ENCODE results near the gene CYB5D1. TPM values are rescaled to one million over a fixed set of nuclear protein-coding genes. Genes with fewer than 3 reads are reported as not detected.

The CYB5D1 gene
- total and polyA plus RNA-seq, 2 of the 8 experiments (the other 6 are each of a cell fraction or from before 2014, with no cell fraction given) = 11.0 to 18.0 TPM

GRCh38 chr17:7889166-7889955, 31.6 kb downstream of the CYB5D1 start:
- no peak overlapping the region for H2BK12ac ChIP-seq (ENCODE audit: low read depth, low read length)
- no peak overlapping the region for H2AK5ac ChIP-seq (ENCODE audit: low read depth, low read length)
- H2BK20ac ChIP-seq (ENCODE audit: low read length) = no peak overlapping the region
- H3K79me1 ChIP-seq (ENCODE audit: low read depth, low read length) = no peaks in the 10 kb centered on the region
- no peak overlapping the region for H3K27ac ChIP-seq (ENCODE audit: low read depth, low read length)
- H3K23ac ChIP-seq (ENCODE audit: insufficient read length) = no peak overlapping the region
- no peak overlapping the region for H2BK15ac ChIP-seq (ENCODE audit: low read length)
- H3K14ac ChIP-seq (ENCODE audit: insufficient read length) = no peak overlapping the region
- POLR2A ChIA-PET (ENCODE audit: partially characterized antibody) = interaction anchor here (1.0 kb wide), 1 partner anchor 32 kb away, joined by 3 read pairs; no protein-coding TSS in a partner anchor
- H3K18ac ChIP-seq (ENCODE audit: extremely low read depth, low read length) = no peak overlapping the region
- H2BK5ac ChIP-seq (ENCODE audit: low read depth, low read length) = no peak overlapping the region
- H3K4me2 ChIP-seq (ENCODE audit: insufficient read depth in 1 of 2, low read depth in 2 of 2, low read length in 2 of 2) = peak overlapping the region in 1 of 2 experiments; percentile 82; a peak in 2 of 4 replicates
- DNase-seq (ENCODE audit: low read depth in 1 of 2, low spot score in 2 of 2) = no peak
- no peaks in the 10 kb centered on the region for H3K79me2 ChIP-seq (ENCODE audit: control insufficient read depth in 1 of 2, insufficient read depth in 2 of 2, low read length in 2 of 2)
- WGBS, 2 experiments (ENCODE audit: extremely low coverage in 1 of 2, insufficient coverage in 1 of 2, insufficient read length in 1 of 2, insufficient replicate concordance in 2 of 2, low coverage in 1 of 2, low lambda C conversion rate in 2 of 2, missing lambda C conversion rate in 1 of 2) = 84% methylated on average over 11 of the region's 11 CpGs; no CpG with 5 or more reads in 1 of the 2 experiments
- H4K20me1 ChIP-seq (replicated peaks in 1 of 2; ENCODE audit: control insufficient read depth in 1 of 2, insufficient read depth in 2 of 2, low read length in 2 of 2) = no peaks in the 10 kb centered on the region
- H3K4me3 ChIP-seq (ENCODE audit: extremely low read depth in 1 of 4, insufficient read depth in 2 of 4, low read depth in 3 of 4, low read length in 4 of 4) = no peak overlapping the region
- H4K91ac ChIP-seq (replicated peaks; ENCODE audit: insufficient read length, low read length) = no peak overlapping the region
- no peak for FAIRE-seq
- H3K4me1 ChIP-seq (replicated peaks in 1 of 4; ENCODE audit: control insufficient read depth in 3 of 4, insufficient read depth in 4 of 4, low read length in 3 of 4) = peaks cover 9 to 30% (median 17%) of the 10 kb centered on the region in 4 experiments
- H2AFZ ChIP-seq (ENCODE audit: low read length) = no peak overlapping the region
- no peaks in the 10 kb centered on the region; a peak in 1 of 4 replicates for H3K9me3 ChIP-seq (ENCODE audit: insufficient read depth in 2 of 2, low read depth in 1 of 2, low read length in 1 of 2)
- CTCF ChIA-PET (ENCODE audit: partially characterized antibody) = interaction anchor here (0.8 to 1.1 kb wide), 3 partner anchors 11 to 24 kb away, joined by 3 to 5 read pairs (median 3); no protein-coding TSS in a partner anchor
- H4K8ac ChIP-seq (ENCODE audit: extremely low read depth, insufficient read depth, low read length) = no peak overlapping the region
- H3K4ac ChIP-seq (replicated peaks; ENCODE audit: insufficient read length, low read depth, low read length) = no peak overlapping the region
- no peak overlapping the region for H4K5ac ChIP-seq (ENCODE audit: insufficient read length, low read depth, low read length)
- H3K36me3 ChIP-seq (ENCODE audit: control insufficient read depth in 2 of 4, insufficient read depth in 4 of 4, low read length in 3 of 4) = peaks cover 0 to 9% (median 2%) of the 10 kb centered on the region in 4 experiments; a peak in 2 of 8 replicates
- peaks cover 0 to 10% (median 3%) of the 10 kb centered on the region in 4 experiments; a peak in 3 of 7 replicates for H3K27me3 ChIP-seq (replicated peaks in 1 of 4; ENCODE audit: control insufficient read depth in 3 of 4, extremely low read depth in 1 of 4, insufficient read depth in 3 of 4, low read length in 3 of 4)
- H2BK120ac ChIP-seq (replicated peaks; ENCODE audit: low read depth, low read length) = no peak overlapping the region
- H3K56ac ChIP-seq (replicated peaks; ENCODE audit: insufficient read length, low read depth, low read length) = no peak overlapping the region
- no peak overlapping the region for H3K9ac ChIP-seq (replicated peaks in 1 of 4; ENCODE audit: extremely low read depth in 1 of 4, low read depth in 3 of 4, low read length in 3 of 4)
- H3K23me2 ChIP-seq (ENCODE audit: low read depth, low read length) = peaks cover 21% of the 10 kb centered on the region
- peak in 2 of 3 experiments; percentile 15 to 40; a peak in 2 of 4 replicates for TF ChIP-seq CTCF (IDR thresholded peaks at IDR 0.05; ENCODE audit: control extremely low read depth in 1 of 3, insufficient read depth in 1 of 3, low read depth in 1 of 3, low read length in 3 of 3)
- TF ChIP-seq KDM1A (IDR thresholded peaks at IDR 0.05; ENCODE audit: borderline replicate concordance, low read length) = no peak
- TF ChIP-seq BACH1 (IDR thresholded peaks at IDR 0.05; ENCODE audit: low read length) = no peak
- TF ChIP-seq CTBP2 (IDR thresholded peaks at IDR 0.05; ENCODE audit: borderline replicate concordance, insufficient read depth, insufficient read length, low read length) = no peak
- TF ChIP-seq TEAD4 (IDR thresholded peaks at IDR 0.05; ENCODE audit: low read depth, low read length) = no peak
- no peak for TF ChIP-seq CHD2 (IDR thresholded peaks at IDR 0.05; ENCODE audit: low read length)
- no peak for TF ChIP-seq SIX5 (IDR thresholded peaks at IDR 0.05; ENCODE audit: low read depth, low read length)
- no peak for TF ChIP-seq BRCA1 (IDR thresholded peaks at IDR 0.05; ENCODE audit: low read depth, low read length)
- TF ChIP-seq EGR1 (IDR thresholded peaks at IDR 0.05; ENCODE audit: borderline replicate concordance, low read depth, low read length) = no peak
- TF ChIP-seq TAF1 (IDR thresholded peaks at IDR 0.05; ENCODE audit: low read depth, low read length) = no peak

Measured in H1 (cell line).